Dendritic cell treated with granulocyte-macrophage colony-stimulating factor and Interleukin-4, amounts not matched to agents 40 ng/mL and 50 ng/mL, for 4 days (primary cell): Measurements from ENCODE around the gene EDRF1.

Experiments
- H3K27ac Mint-ChIP-seq: one replicate; pipeline ENCODE4 v1.8.0; 2022; ENCODE audit warnings: mild to moderate bottlenecking, mixed read lengths
- H3K27me3 Mint-ChIP-seq: one replicate; pipeline ENCODE4 v1.8.0; 2022; ENCODE audit warnings: mild to moderate bottlenecking, mixed read lengths
- H3K36me3 Mint-ChIP-seq: one replicate; pipeline ENCODE4 v1.8.0; 2022; ENCODE audit warnings: low read depth, mixed read lengths
- H3K4me1 Mint-ChIP-seq: one replicate; pipeline ENCODE4 v1.8.0; 2022; ENCODE audit warnings: low read depth, mixed read lengths
- H3K4me3 Mint-ChIP-seq: one replicate; pipeline ENCODE4 v1.8.0; 2022; ENCODE audit warnings: mild to moderate bottlenecking, moderate library complexity, mixed read lengths
- H3K9me3 Mint-ChIP-seq: one replicate; pipeline ENCODE4 v1.8.0; 2022; ENCODE audit warnings: mixed read lengths
- intact Hi-C: fragments of 100-400 bp; cut with micrococcal nuclease; formaldehyde crosslinking; loops from one replicate; pipeline ENCODE4 v1.15.0; 2022

EDRF1 gene

GRCh38 chr10:125722811-125723210, 3.3 kb downstream of the EDRF1 start:
- H3K27me3 Mint-ChIP-seq = no peaks in the 10 kb centered on the region
- H3K36me3 Mint-ChIP-seq = peaks cover 80% of the 10 kb centered on the region
- H3K27ac Mint-ChIP-seq = no peak overlapping the region

GRCh38 chr10:125726914-125727313, 7.4 kb downstream of the EDRF1 start:
- intact Hi-C loops = loop anchor here (5.0 kb wide), 1 partner anchor 100 kb away; no protein-coding TSS in a partner anchor
- H3K36me3 Mint-ChIP-seq = peaks cover 97% of the 10 kb centered on the region

More at GRCh38 chr10:125722811-125723210, 3.3 kb downstream of the EDRF1 start:
- intact Hi-C loops = no loop called here
- Mint-ChIP-seq H3K4me1 (peaks cover 5% of the 10 kb centered on the region), H3K4me3 (no peak overlapping the region), H3K9me3 (no peaks in the 10 kb centered on the region)

GRCh38 chr10:125727436-125727835, 7.9 kb downstream of the EDRF1 start:
- peaks cover 97% of the 10 kb centered on the region for H3K36me3 Mint-ChIP-seq
- intact Hi-C loops = loop anchor here (5.0 kb wide), 1 partner anchor 100 kb away; no protein-coding TSS in a partner anchor

More at GRCh38 chr10:125726914-125727313, 7.4 kb downstream of the EDRF1 start:
- peaks cover 5% of the 10 kb centered on the region for H3K4me1 Mint-ChIP-seq
- H3K27ac Mint-ChIP-seq = no peak overlapping the region
- H3K9me3 Mint-ChIP-seq = no peaks in the 10 kb centered on the region
- no peak overlapping the region for H3K4me3 Mint-ChIP-seq
- no peaks in the 10 kb centered on the region for H3K27me3 Mint-ChIP-seq

GRCh38 chr10:125734148-125734547, 14.6 kb downstream of the EDRF1 start:
- Mint-ChIP-seq H3K27ac (no peak overlapping the region), H3K4me1 (no peaks in the 10 kb centered on the region), H3K36me3 (peaks cover 98% of the 10 kb centered on the region), H3K4me3 (no peak overlapping the region), H3K27me3 (no peaks in the 10 kb centered on the region), H3K9me3 (no peaks in the 10 kb centered on the region)
- intact Hi-C loops = loop anchor here (10.0 kb wide), 1 partner anchor 749 kb away; no protein-coding TSS in a partner anchor

More at GRCh38 chr10:125727436-125727835, 7.9 kb downstream of the EDRF1 start:
- Mint-ChIP-seq H3K9me3 (no peaks in the 10 kb centered on the region), H3K27ac (no peak overlapping the region), H3K4me3 (no peak overlapping the region), H3K27me3 (no peaks in the 10 kb centered on the region), H3K4me1 (peaks cover 5% of the 10 kb centered on the region)

GRCh38 chr10:125734823-125735222, 15.3 kb downstream of the EDRF1 start:
- H3K4me1 Mint-ChIP-seq = no peaks in the 10 kb centered on the region
- peaks cover 98% of the 10 kb centered on the region for H3K36me3 Mint-ChIP-seq
- H3K4me3 Mint-ChIP-seq = no peak overlapping the region
- H3K27ac Mint-ChIP-seq = no peak overlapping the region
- intact Hi-C loops = loop anchor here (10.0 kb wide), 1 partner anchor 750 kb away; no protein-coding TSS in a partner anchor
- no peaks in the 10 kb centered on the region for H3K27me3 Mint-ChIP-seq
- no peaks in the 10 kb centered on the region for H3K9me3 Mint-ChIP-seq

GRCh38 chr10:125738206-125738605, 18.7 kb downstream of the EDRF1 start:
- intact Hi-C loops = loop anchor here (10.0 kb wide), 1 partner anchor 753 kb away; no protein-coding TSS in a partner anchor
- Mint-ChIP-seq H3K4me3 (no peak overlapping the region), H3K27ac (no peak overlapping the region), H3K4me1 (no peaks in the 10 kb centered on the region), H3K27me3 (no peaks in the 10 kb centered on the region), H3K9me3 (no peaks in the 10 kb centered on the region), H3K36me3 (peaks cover 94% of the 10 kb centered on the region)

- Mint-ChIP-seq H3K27ac (no peak overlapping the region), H3K4me3 (no peak overlapping the region), H3K9me3 (no peaks in the 10 kb centered on the region), H3K36me3 (peaks cover 96% of the 10 kb centered on the region), H3K27me3 (no peaks in the 10 kb centered on the region), H3K4me1 (no peaks in the 10 kb centered on the region)
- intact Hi-C loops = loop anchor here (10.0 kb wide), 1 partner anchor 755 kb away; no protein-coding TSS in a partner anchor
Observed at GRCh38 chr10:125739994-125740679, 20.6 kb downstream of the EDRF1 start.

GRCh38 chr10:125742465-125742864, 23.0 kb downstream of the EDRF1 start:
- H3K27me3 Mint-ChIP-seq = no peaks in the 10 kb centered on the region
- no peaks in the 10 kb centered on the region for H3K4me1 Mint-ChIP-seq
- H3K4me3 Mint-ChIP-seq = no peak overlapping the region
- H3K27ac Mint-ChIP-seq = no peak overlapping the region
- intact Hi-C loops = no loop called here
- H3K9me3 Mint-ChIP-seq = no peaks in the 10 kb centered on the region
- peaks cover 96% of the 10 kb centered on the region for H3K36me3 Mint-ChIP-seq

GRCh38 chr10:125744909-125745308, 25.4 kb downstream of the EDRF1 start:
- Mint-ChIP-seq H3K4me3 (no peak overlapping the region), H3K9me3 (no peaks in the 10 kb centered on the region), H3K4me1 (no peaks in the 10 kb centered on the region), H3K27ac (no peak overlapping the region), H3K36me3 (peaks cover 96% of the 10 kb centered on the region), H3K27me3 (no peaks in the 10 kb centered on the region)
- intact Hi-C loops = no loop called here

- Mint-ChIP-seq H3K9me3 (no peaks in the 10 kb centered on the region), H3K4me3 (no peak overlapping the region), H3K36me3 (peaks cover 93% of the 10 kb centered on the region), H3K4me1 (no peaks in the 10 kb centered on the region), H3K27me3 (no peaks in the 10 kb centered on the region), H3K27ac (no peak overlapping the region)
- intact Hi-C loops = no loop called here
Observed at GRCh38 chr10:125747417-125747816, 27.9 kb downstream of the EDRF1 start.

- H3K27me3 Mint-ChIP-seq = no peaks in the 10 kb centered on the region
- H3K27ac Mint-ChIP-seq = no peak overlapping the region
- H3K4me3 Mint-ChIP-seq = no peak overlapping the region
- H3K4me1 Mint-ChIP-seq = no peaks in the 10 kb centered on the region
- H3K9me3 Mint-ChIP-seq = no peaks in the 10 kb centered on the region
- intact Hi-C loops = no loop called here
- H3K36me3 Mint-ChIP-seq = peaks cover 88% of the 10 kb centered on the region
Observed at GRCh38 chr10:125756196-125756595, 36.7 kb downstream of the EDRF1 start.

GRCh38 chr10:125756853-125757487, 37.5 kb downstream of the EDRF1 start:
- intact Hi-C loops = no loop called here
- H3K27ac Mint-ChIP-seq = no peak overlapping the region

GRCh38 chr10:125757742-125758141, 38.2 kb downstream of the EDRF1 start:
- Mint-ChIP-seq H3K27me3 (no peaks in the 10 kb centered on the region), H3K4me1 (no peaks in the 10 kb centered on the region), H3K9me3 (no peaks in the 10 kb centered on the region), H3K36me3 (peaks cover 90% of the 10 kb centered on the region), H3K27ac (no peak overlapping the region), H3K4me3 (no peak overlapping the region)
- intact Hi-C loops = no loop called here

More at GRCh38 chr10:125756853-125757487, 37.5 kb downstream of the EDRF1 start:
- Mint-ChIP-seq H3K9me3 (no peaks in the 10 kb centered on the region), H3K4me1 (no peaks in the 10 kb centered on the region), H3K27me3 (no peaks in the 10 kb centered on the region), H3K4me3 (no peak overlapping the region), H3K36me3 (peaks cover 88% of the 10 kb centered on the region)

GRCh38 chr10:125761961-125762360, 42.5 kb downstream of the EDRF1 start:
- Mint-ChIP-seq H3K4me3 (no peak overlapping the region), H3K27me3 (no peaks in the 10 kb centered on the region), H3K9me3 (no peaks in the 10 kb centered on the region), H3K27ac (no peak overlapping the region), H3K4me1 (no peaks in the 10 kb centered on the region), H3K36me3 (peaks cover 89% of the 10 kb centered on the region)
- intact Hi-C loops = no loop called here
